H1 (cell line): ENCODE results near the gene CTSS.

Experiments
- CTBP2 ChIP-seq: IDR thresholded peaks from 2 replicates; pipeline ENCODE4 v1.7.0; 2011; ENCODE audit warnings: borderline replicate concordance, mild to moderate bottlenecking, moderate library complexity, mixed read lengths, low read length; ENCODE audit not compliant: insufficient read depth, insufficient read length
- CTCF ChIP-seq, 3 experiments: IDR thresholded peaks; 1 replicate in 2 of 3; 2 replicates in 1 of 3; pipeline versions ENCODE4 v1.5.1 to v1.6.1; 2011; ENCODE audit warnings: low read length in 3 of 3, mild to moderate bottlenecking in 3 of 3, inconsistent platforms in 2 of 3, low read depth in 1 of 3, moderate library complexity in 1 of 3; ENCODE audit not compliant: insufficient read depth in 1 of 3; ENCODE audit errors: control extremely low read depth in 1 of 3
- EP300 ChIP-seq, 2 experiments: IDR thresholded peaks; 1 replicate in 1 of 2; 2 replicates in 1 of 2; pipeline ENCODE4 v1.6.1; 2011 to 2012; ENCODE audit warnings: low read depth in 2 of 2, low read length in 2 of 2, mild to moderate bottlenecking in 2 of 2, borderline replicate concordance in 1 of 2, inconsistent platforms in 1 of 2, moderate library complexity in 1 of 2
- EZH2 ChIP-seq: fragments of 200-600 bp; sonication (generic); IDR thresholded peaks from 2 replicates; pipeline ENCODE4 v1.7.1; 2012; ENCODE audit warnings: low read depth, mild to moderate bottlenecking, moderate library complexity, low read length, inconsistent platforms; ENCODE audit not compliant: severe bottlenecking
- HDAC6 ChIP-seq: IDR thresholded peaks from one replicate; pipeline ENCODE4 v1.7.1; 2012; ENCODE audit warnings: low read depth, mild to moderate bottlenecking, inconsistent platforms, low read length, moderate library complexity
- MAFK ChIP-seq: IDR thresholded peaks from 2 replicates; pipeline ENCODE4 v1.6.1; 2012; ENCODE audit warnings: low read depth, mild to moderate bottlenecking, improper control_type of control experiment, low read length
- NANOG ChIP-seq: IDR thresholded peaks from 2 replicates; pipeline ENCODE4 v1.6.1; 2011; ENCODE audit warnings: low read length, low read depth, mild to moderate bottlenecking, inconsistent platforms; ENCODE audit not compliant: insufficient read depth, poor library complexity, severe bottlenecking
- POLR2A ChIP-seq, 2 experiments: IDR thresholded peaks; 1 replicate in 1 of 2; 2 replicates in 1 of 2; pipeline ENCODE4 v1.6.1; 2011; ENCODE audit warnings: low read depth in 2 of 2, low read length in 2 of 2, mild to moderate bottlenecking in 2 of 2; ENCODE audit errors: control extremely low read depth in 1 of 2
- POLR2AphosphoS5 ChIP-seq: IDR thresholded peaks from 2 replicates; pipeline ENCODE4 v1.6.1; 2011; ENCODE audit warnings: low read depth, low read length
- RFX5 ChIP-seq: IDR thresholded peaks from 2 replicates; pipeline ENCODE4 v1.6.1; 2011; ENCODE audit warnings: low read depth, low read length, improper control_type of control experiment, borderline replicate concordance
- YY1 ChIP-seq: IDR thresholded peaks from 2 replicates; pipeline ENCODE4 v1.6.1; 2011; ENCODE audit warnings: low read depth, mild to moderate bottlenecking, low read length
- TF ChIP-seq, protein P1 (sequence below): IDR thresholded peaks from 2 replicates; pipeline ENCODE4 v1.6.1; 2011; ENCODE audit warnings: low read length, improper control_type of control experiment

- TF ChIP-seq POLR2A (IDR thresholded peaks at IDR 0.05; ENCODE audit: control extremely low read depth in 1 of 2, low read depth in 2 of 2, low read length in 2 of 2) (no peak), RFX5 (no peak), YY1 (no peak), CTCF (IDR thresholded peaks at IDR 0.05; ENCODE audit: control extremely low read depth in 1 of 3, insufficient read depth in 1 of 3, low read depth in 1 of 3, low read length in 3 of 3) (no peak), HDAC6 (no peak), EP300 (IDR thresholded peaks at IDR 0.05; ENCODE audit: borderline replicate concordance in 1 of 2, low read depth in 2 of 2, low read length in 2 of 2) (no peak), EZH2 (no peak), MAFK (no peak), CTBP2 (no peak), POLR2AphosphoS5 (no peak), NANOG (no peak)
- TF ChIP-seq, protein P1, sequence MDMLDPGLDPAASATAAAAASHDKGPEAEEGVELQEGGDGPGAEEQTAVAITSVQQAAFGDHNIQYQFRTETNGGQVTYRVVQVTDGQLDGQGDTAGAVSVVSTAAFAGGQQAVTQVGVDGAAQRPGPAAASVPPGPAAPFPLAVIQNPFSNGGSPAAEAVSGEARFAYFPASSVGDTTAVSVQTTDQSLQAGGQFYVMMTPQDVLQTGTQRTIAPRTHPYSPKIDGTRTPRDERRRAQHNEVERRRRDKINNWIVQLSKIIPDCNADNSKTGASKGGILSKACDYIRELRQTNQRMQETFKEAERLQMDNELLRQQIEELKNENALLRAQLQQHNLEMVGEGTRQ: no peak
Observed at GRCh38 chr1:150810958-150811659, 45.5 kb upstream of the CTSS start.
